Measurements from ENCODE around the gene CWH43.
"Not testable (repeated sequence)": the region's sequence is repeated elsewhere in the genome, so short reads cannot be mapped to it uniquely, and the experiment has no call there.

CWH43 gene

DNA sequence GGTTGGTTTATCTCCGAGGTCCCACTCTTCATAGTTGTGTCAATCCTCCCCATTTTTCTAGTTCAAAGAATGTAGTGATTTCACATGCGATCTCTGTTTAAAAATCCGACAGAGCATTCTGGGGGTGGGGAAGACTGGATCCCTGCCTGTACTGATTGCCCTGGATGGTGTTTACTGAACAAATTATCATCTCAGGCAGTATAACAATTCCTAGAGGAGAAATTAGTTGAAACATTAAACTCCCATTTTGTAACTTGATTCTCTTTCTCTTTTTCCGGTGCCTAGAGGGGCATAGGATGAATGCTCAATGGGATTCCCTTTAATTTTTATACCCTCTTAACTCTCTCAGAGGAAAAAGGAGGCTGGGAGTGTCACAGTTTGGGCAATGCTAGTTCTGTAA lies 10.0 kb upstream of the CWH43 start:
- DNase-seq (ENCODE audit: low spot score), result no peak

DNA sequence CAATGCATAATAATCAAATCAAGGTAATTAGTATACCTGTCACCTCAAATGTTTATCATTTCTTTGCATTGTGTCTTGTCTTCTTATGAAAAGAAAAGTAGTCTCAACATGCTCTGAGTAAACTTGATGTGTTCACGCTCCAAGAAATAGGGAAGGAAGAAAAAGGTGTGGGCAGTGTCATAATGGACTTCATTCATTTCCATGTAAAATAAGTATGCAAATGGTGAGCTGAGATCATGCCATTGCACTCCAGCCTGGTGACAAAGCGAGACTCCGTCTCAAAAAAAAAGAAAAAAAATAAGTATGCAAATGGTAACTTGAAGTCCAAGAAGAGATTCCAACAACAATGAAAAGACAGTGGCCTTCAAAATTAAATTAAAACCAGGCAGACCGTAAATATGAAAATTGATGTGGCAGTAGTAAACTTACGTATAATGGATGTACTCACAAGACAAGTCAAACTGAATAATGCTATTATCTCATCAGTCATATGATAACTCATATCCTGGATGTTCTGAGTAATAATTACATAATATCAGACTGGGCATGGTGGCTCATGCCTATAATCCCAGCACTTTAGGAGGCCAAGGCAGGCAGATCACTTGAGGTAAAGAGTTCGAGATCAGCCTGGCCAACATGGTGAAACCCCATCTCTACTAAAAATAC lies 6.0 kb upstream of the CWH43 start:
- DNase-seq (ENCODE audit: low spot score), result peak; percentile 31

DNA sequence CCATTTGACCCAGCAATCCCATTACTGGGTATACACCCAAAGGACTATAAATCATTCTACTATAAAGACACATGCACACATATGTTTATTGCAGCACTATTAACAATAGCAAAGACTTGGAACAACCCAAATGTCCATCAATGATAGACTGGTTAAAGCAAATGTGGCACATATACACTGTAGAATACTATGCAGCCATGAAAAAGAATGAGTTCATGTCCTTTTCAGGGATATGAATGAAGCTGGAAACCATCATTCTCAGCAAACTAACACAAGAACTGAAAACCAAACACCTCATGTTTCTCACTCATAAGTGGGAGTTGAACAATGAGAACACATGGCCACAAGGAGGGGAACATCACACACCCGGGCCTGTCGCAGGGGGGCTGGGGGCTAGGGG lies 2.1 kb upstream of the CWH43 start:
- not testable (repeated sequence) for DNase-seq (ENCODE audit: low spot score)

DNA sequence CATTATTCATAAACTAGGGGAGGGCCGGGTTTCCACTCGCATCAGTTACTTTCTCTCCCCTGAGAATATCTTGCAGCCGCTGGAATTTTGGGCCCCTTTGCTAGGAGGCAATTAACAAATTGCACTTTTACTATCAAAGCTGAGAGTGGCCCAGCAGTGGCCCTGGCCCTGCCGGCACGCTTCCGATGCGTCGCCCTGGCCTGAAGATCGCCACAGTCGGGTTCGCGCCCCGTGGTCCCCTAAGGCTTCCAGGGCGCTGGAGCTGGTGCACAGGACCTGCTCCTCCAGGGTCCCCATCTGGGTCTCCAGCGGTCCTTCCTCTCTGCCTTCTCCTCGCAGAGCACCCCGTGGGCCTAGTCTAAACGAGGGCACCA lies 486 bp upstream of the CWH43 start:
- DNase-seq (ENCODE audit: low spot score), result no peak

DNA sequence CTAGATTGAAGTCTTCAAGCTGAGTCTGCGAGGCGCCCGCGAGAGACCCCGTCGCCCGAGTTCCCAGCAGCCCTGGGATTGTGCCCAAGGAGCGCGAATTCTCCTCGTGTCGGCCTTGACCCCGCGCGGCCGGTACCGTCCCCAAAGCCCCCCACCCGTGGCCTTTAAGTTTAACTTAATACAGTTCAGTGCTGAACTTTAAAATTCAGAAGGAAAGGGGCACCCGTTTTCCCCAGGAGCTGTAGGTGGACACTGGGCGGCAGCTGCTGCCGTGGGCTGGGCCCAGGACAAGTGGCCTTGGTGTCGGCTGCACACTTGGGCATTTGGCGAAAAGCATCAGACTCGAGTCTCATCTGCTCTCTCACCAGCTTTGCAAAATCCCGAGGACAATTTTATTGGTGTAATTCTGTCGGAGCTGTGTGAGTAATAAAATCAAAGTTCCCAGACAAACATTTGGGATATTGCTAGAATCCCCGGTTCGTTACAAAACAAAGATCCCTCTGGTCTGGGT lies 634 bp downstream of the CWH43 start:
- no peak for DNase-seq (ENCODE audit: low spot score)

DNA sequence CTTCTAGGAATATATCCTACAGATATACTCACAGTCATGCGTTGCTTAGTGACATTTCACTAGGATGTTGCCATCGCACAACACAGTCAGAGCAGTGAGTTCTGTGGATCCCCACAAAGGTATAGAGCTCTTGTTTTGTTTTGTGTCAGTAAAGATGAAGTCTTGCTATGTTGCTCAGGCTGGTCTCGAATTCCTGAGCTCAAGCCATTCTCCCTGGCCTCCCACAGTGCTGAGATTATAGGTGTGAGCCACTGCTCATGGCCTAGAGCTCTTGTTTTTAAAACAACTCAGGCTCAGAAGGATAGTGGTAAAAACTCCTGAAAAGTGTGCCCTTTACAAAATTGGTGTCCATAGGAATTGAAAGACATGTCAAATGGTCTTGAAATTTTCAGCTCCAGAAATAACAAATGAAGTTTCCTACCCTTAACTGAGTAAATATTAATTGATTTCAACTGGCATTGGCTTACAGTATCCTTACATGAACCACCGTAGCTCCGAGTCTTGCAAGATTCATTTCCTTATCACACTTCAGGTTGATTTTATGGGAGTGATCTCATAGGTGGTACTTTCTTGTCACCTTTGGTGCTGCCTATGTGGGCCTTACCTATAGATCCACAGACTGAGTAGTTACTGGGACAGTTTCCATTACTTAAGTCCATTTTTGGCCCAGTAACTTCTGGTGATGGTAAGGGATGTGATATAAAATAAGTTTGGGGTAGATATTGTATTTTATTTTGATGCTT lies 3.6 kb downstream of the CWH43 start:
- DNase-seq (ENCODE audit: low spot score), result no peak

DNA sequence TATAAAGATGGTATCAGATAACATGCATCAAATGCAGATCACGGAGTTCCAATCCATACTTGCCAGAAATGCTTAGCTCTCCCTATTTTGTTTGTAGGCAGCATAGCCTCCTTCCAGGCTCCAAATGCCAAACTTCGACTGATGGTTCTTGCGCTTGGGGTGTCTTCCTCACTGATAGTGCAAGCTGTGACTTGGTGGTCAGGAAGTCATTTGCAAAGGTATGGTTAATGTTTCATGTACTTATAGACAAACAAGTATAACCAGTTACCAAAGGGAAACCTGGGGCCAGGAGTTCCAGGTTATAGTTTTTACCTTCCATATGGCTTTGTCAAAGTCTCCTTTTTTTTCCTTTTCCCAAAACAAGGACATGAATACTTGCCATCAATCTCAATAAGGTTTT lies 5.3 kb downstream of the CWH43 start:
- DNase-seq (ENCODE audit: low spot score), result no peak

DNA sequence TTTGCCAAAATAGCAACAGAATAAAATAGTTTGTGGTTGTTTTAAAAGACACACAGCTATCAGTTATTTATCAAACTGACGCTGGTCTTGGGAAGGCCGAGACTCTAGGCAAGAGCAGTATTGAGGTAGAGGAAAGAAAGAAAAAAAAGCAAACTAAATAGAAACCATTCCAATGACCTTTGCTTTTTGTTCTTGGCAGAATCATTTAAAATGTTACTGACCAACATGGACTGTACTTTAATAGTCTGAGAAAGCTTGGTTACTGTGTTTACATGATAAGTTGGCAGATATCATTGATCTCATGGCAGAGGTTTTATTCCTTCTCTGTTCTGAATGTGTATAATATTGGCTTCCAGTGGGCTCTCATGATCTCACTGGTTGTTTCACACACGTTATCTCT lies 11.9 kb downstream of the CWH43 start:
- no peak for DNase-seq (ENCODE audit: low spot score)

DNA sequence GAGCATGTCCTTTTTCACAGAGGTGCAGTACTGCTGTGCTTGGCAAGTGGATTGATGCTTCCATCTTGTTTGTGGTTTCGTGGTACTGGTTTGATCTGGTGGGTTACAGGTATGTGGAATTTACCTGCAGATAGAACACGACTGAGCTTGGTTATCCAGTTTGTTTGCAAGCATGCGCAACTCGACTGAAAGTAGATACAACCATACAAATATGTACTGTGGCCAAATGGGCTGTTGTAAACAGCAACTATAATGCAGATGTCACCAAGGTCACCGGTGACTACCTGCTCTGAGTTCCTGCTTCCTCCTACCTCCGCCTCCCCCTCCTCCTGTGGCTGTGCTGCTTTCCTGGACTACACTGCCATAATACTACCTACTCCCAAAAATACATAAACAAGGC lies 12.4 kb downstream of the CWH43 start:
- no peak for DNase-seq (ENCODE audit: low spot score)

DNA sequence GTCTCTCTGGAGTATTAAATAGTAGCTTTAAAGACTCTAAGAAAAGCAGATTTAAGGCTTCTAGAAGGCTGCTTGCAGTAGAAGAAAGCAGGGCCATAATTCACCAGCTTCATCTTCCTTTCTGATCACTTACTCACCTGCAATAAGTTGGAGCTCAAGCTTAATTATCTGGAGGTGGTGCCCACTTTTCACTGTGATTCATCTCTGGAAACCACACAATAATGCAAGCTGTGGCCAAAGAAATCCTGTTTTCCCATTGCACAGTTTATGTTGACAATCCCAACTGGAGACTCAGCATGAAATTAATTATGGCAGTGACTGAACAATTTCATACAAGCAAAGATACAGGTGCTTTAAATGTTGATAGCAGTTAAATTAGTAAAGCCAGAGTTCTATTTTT lies 14.7 kb downstream of the CWH43 start:
- no peak for DNase-seq (ENCODE audit: low spot score)

DNA sequence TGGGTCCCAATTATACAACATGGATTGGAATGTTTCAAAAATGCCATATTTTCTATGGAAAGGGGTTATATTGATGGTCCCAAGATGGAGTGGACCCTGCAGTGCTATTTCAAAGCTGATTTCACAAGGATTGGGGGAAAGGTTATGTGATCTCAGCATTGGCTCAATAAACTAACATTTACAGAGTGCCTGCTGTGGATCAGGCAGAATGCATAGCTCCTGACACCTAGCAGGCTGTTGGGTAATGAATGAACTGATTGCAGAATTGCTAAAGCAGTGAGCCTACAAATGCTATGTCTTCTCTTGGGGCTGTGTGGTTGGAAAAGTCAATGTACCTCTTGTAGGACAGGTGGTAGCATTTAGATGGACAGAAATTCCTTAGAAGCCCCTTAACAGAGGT lies 16.9 kb downstream of the CWH43 start:
- DNase-seq (ENCODE audit: low spot score), result no peak

DNA sequence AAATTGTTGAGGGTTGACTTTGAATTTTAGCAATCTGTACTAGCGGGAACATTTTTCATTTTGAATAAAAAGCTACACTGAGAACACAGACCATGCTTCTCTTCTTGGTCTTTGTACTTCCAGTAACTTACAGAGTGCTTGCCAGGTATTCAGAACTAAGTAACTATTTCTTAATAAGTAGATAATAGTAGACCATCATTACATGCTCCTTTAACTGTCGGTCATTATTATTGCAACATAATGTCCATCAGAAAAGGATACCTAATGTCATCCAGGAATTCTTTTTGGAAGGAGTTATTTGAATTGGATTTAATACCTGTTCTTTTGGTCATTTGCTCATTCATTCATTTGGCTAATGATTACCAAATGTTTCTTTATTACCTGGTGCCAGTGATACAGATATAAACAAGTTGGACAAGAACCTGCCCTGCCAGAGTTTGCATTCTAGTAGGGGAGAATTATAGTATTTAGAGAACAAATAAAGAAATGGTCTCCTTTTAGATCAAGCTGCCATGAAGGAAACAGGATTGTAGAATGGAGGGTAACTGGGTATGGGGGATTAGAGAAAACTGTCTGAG lies 32.7 kb downstream of the CWH43 start:
- no peak for DNase-seq (ENCODE audit: low spot score)

DNA sequence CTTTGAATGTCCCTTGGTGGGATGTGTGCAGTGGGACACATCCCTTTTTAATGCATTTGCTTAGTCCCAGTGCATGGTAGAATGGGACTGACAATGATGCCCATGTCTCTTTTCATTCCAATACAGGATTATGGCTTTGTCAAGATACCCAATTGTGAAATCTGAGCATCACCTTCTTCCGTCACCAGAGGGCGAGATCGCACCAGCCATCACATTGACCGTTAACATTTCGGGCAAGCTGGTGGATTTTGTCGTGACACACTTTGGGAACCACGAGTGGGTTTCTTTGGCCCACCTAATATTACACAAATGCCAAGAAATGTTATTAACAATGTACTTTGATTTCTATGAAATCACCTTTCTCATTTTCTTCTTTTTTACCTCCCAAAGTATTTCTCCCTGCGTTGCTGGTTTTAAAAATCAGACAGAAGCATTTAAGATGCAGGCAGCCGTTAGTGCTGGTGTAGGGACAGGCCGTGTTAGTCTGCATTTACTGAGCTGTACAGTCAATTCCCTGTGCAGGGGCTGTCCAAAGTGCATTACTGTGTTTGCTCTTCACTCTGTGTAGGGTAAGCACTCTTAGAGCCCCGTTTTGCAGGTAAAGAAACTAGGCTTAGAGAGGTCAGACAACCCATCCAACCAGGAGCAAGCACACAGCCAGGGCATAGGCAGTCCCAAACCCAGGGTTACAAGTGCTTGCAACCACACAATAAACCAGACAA lies 46.5 kb downstream of the CWH43 start:
- DNase-seq (ENCODE audit: low spot score), result peak; percentile 9

DNA sequence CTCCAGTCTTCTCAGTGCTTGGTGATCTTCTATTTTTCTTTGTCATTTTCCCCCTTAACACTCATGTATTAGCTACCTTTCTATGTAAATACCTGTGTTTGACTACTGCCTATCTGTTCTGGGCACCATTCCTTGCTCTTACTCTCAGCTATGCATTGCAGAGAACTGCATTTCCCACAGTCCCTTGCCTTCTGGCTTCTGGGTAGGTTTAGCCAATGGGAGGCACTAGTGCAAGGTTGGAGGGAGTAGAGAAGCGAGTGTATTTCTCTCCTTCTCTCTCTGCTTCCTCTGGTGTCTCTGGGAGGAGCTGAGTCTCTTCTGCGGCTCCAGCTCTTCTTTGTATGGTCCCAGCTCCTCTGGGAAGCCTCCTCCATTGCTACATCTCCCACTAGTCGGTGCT lies 50.5 kb downstream of the CWH43 start:
- no peak for DNase-seq (ENCODE audit: low spot score)

DNA sequence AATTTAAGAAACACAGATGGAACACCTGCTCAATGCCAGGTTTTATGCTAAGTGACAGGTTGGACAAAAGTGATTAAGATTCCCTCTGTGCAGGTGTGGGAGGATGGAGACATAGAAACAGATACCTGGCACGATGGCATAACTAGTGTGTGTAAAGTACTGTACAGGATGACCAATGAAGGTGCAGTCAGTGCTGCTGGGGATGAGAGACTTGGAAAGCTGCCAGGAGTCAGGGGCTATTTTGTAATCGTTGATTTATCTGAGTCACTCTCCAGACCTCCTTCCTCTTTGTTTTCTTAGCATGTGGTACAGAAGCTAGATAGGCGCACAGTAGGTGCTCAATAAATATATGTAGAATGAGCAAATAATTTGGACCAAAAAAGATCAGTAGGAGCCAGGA lies 58.2 kb downstream of the CWH43 start:
- DNase-seq (ENCODE audit: low spot score), result no peak

DNA sequence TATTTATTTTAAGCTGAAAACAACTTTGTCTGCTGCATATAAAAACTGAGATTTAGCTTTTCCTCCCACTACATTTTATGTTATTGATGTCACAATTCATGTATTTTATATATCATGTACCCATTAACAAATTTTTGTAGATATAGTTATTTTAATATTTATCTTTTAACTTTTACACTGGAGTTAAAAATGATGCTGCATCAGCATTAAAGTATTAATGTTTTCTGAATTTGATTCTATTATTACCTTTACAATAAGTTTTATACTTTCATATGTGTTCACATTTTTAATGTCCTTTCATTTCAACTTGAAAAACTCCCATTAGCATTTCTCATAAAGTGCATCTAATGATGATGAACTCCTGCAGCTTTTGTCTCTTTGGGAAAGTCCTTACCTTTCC lies 72.2 kb downstream of the CWH43 start:
- no peak for DNase-seq (ENCODE audit: low spot score)

DNA sequence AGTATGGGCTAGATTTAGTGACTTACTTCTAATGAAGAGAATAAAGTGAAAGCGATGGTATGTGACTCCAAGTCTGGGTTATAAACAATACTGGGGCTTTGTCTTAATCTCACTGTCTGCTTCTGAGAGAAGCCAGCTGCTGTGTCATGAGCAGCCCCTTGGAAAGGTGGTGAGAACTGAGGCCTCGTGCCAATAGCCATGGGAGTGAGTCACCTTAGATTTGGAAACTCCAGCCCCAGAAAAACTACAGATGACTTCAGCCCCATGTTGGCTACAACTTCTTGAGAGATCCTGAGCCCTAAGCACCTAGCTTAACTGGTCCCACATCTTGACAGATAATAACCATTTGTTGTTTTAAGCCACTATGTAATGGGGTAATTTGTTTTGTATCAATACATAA lies 77.6 kb downstream of the CWH43 start:
- DNase-seq (ENCODE audit: low spot score), result no peak

DNA sequence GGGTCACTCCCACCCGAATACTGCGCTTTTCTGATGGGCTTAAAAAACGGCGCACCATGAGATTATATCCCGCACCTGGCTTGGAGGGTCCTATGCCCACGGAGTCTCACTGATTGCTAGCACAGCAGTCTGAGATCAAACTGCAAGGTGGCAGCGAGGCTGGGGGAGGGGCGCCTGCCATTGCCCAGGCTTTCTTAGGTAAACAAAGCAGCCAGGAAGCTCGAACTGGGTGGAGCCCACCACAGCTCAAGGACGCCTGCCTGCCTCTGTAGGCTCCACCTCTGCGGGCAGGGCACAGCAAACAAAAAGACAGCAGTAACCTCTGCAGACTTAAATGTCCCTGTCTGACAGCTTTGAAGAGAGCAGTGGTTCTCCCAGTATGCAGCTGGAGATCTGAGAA lies 86.1 kb downstream of the CWH43 start:
- not testable (repeated sequence) for DNase-seq (ENCODE audit: low spot score)

DNA sequence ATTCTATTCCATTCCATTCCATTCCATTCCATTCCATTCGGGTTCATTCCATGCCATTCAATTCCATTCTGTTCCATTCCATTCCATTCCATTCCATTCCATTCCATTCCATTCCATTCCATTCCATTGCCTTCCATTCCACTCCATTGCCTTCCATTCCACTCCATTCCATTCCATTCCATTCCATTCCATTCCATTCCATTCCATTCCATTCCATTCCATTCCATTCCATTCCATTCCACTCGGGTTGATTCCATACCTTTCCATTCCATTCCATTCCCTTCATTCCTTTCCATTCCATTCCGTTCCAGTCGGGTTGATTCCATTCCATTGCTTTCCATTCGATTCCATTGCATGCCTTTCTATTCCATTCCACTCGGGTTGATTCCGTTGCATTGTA lies 105.8 kb downstream of the CWH43 start:
- DNase-seq (ENCODE audit: low spot score), result not testable (repeated sequence)

DNA sequence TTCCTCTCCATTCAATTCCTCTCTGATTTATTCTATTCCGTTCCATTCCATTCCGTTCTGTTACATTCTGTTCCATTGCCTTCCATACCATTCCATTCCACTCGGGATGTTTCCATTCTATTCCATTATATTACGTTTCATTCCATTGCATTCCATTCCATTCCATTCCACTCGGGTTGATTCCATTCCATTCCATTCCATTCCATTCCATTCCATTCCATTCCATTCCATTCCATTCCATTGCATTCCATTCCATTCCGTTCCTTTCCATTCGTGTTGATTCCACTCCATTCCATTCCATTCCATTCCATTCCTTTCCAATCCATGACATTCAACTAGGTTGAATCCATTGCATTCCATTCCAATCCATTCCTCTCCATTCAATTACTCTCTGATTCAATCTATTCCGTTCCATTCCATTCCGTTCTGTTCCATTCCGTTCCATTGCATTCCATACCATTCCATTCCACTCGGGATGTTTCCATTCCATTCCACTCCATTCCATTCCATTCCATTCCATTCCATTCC lies 106.6 kb downstream of the CWH43 start:
- not testable (repeated sequence) for DNase-seq (ENCODE audit: low spot score)

DNA sequence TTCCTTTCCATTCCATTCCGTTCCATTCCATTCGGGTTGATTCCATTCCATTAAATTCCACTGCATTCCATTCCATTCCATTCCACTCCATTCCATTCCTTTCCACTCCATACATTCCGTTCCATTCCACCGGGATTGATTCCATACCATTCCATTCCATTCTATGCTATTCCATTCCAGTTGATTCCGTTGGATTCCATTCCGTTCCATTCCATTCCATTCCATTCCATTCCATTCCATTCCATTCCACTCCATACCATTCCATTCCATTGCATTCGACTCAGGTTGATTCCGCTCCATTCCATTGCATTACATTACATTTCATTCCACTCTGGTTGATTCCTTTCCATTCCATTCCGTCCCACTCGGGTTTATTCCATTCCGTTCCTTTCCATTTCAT lies 110.1 kb downstream of the CWH43 start:
- DNase-seq (ENCODE audit: low spot score), result not testable (repeated sequence)

DNA sequence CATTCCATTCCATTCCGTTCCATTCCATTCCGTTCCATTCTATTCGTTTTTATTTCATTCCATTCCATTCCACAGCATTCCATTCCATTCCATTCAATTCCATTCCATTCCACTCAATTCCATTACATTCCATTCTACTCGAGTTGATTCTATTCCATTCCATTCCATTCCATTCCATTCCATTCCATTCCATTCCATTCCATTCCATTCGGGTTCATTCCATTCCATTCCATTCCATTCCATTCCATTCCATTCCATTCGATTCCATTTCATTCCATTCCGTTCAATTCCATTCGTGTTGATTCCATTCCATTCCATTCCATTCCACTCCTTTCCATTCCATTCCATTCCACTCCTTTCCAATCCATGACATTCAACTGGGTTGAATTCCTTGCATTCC lies 110.6 kb downstream of the CWH43 start:
- not testable (repeated sequence) for DNase-seq (ENCODE audit: low spot score)
